HG02759 (cell line): ENCODE measurements around the gene SEMA3C.

ENCODE experiments used
- ATAC-seq: cut with Tn5 transposase; IDR thresholded peaks from one replicate; pipeline ENCODE4 v1.9.1; 2021; ENCODE audit warnings: mild to moderate bottlenecking, moderate library complexity; ENCODE audit not compliant: unreplicated experiment

SEMA3C gene

DNA sequence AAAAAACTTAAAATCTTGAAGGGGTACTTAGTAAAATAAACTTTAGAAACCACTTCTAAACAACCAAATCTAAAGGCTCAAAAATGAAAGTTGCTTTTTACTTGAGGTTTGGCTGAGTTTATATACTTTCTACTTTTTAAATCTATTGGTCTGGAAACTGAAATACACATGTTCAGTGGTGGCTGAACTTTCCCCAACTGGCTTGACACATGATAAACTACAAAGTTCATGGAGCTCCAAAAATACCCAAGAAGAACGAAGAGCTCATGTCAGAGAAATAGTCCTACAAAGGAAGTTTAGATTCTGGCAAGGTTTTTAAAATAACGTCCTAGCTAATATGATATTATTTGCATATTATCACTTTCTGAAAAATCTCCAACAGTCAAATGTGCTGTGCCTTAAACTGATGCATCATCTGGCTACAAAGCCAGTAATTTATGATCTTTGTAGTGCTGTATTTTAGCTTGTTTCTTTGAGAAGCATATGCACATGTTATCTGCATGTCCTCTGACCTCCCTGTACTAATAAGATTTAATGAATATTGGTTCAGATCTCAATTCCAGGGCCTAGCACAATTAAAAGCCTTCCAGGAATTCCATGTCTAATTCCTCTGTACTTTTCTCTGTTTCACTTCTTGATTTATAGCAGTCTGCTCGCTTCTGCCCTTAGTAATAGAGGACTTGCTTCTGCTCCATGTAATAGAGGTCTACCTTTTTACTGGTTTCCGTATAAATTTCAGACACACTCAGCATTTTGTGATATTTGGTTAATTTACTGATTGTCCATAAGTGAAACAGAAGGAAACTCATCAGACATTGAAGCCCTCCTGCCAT is 28.2 kb downstream of the SEMA3C start:
- ATAC-seq, result no peak

DNA sequence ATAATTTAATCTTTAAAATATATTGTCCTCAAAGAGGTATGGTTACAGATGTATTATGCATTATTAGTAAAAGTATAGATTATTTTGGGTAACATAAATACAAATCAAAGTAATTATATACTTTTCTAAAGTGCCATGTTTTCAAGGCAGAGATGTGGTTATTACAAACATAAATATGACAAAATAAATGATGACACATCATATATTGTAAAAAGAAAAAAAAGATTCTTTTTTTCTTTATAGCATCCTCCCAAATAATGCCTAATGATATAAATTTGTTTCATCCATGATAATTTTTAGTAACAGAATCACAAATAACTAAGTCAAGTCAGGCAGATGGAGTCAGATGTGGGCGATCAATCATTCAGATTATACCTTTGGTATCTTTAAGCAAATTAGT is 29.3 kb downstream of the SEMA3C start:
- no peak for ATAC-seq

DNA sequence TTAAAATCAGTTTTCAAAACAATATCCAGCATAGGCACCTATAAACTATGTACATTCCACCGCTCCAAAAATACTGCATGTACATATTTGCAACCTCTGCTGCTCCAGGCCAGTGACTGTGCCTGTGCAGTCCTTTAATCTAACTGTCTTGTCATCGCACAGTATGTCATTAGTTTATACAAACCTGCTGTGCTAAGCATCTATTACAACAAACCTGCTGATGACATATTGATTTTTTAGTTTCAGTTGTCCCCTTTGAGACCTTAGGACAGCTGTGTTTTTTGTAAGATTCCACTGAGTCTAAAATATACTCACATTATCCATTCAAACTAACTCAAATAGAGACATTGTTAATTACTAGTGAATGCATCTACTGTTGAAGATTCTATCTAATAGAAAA is 33.1 kb downstream of the SEMA3C start:
- no peak for ATAC-seq

DNA sequence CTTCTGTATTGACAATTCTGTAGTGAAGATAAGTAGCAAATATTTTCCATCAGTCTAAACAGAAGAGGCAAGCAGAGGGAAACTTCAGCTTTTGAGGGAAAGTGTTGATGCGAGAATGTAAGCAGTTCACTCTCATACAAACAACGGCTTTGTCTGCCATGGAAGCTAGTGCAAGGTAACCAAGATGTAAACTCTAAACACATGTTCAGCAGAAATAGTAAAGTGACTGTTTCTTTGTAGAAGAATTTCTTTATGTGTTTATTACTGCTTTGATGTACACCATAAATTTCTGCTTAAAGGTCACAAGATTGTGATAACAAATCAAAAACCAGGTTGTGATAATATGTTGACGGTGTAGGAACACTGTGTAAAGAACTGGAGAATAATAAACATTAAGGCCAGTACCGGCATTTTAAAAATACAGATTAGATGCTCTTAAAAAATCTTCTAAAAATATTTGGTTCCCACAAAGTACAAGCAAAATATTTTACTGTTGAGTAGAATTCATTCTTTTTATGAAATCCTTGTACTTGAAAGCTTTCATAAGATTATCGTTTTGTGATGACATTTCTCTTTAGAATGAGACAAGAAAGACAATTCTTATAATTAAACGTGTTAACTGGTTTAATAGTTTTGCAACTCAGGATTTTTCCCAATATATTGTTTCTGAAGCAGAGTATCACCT is 34.2 kb downstream of the SEMA3C start:
- no peak for ATAC-seq

GRCh38 chr7:80883154-80884025 is 35.5 kb downstream of the SEMA3C start:
- ATAC-seq, result no peak

GRCh38 chr7:80882213-80882801 is 36.5 kb downstream of the SEMA3C start:
- no peak for ATAC-seq

DNA sequence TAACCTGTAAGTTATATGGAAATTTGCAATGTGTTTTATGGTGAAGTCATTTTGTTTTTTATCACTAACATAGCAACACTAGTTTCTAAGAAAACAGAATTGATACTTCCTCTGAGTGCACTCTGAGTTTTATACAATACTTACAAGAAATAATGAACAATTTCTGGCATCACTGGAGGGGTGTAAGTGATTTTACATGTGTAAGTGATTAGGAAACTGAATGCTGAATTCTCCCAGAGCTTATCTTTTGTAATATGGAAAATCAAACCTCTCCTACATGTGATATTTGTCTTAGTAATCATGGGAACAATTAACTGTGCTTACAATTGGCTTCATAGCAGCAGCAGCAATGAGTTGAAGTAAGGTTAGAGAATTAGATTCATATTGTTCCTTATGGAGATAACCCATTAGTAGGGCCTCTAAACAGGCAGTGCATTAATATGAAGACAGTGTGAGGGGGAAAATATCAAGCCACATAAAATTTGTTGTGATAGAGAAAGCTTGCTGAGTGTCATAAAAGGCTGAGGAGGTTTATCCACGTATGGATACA is 37.4 kb downstream of the SEMA3C start:
- ATAC-seq, result no peak

DNA sequence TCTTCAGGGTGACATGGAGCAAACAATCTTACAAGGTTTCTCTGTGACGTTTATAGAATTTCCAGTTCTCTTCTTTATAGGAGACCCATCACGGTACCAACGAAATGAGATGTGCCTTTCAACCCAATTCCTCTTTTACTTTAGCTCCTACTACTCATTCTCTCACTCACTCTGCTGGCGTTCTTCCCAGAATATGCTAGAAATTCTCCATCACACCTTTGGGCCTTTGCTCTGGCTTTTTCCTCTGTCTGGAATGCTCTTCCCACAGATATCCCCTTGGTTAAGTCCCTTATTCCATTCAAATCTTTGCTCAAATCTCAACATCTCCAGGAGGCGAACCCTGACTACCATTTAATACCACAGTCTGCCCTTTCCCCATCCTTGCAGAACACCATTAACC is 39.0 kb downstream of the SEMA3C start:
- no peak for ATAC-seq

- no peak for ATAC-seq
Measured at GRCh38 chr7:80876894-80877414, 41.9 kb downstream of the SEMA3C start.

DNA sequence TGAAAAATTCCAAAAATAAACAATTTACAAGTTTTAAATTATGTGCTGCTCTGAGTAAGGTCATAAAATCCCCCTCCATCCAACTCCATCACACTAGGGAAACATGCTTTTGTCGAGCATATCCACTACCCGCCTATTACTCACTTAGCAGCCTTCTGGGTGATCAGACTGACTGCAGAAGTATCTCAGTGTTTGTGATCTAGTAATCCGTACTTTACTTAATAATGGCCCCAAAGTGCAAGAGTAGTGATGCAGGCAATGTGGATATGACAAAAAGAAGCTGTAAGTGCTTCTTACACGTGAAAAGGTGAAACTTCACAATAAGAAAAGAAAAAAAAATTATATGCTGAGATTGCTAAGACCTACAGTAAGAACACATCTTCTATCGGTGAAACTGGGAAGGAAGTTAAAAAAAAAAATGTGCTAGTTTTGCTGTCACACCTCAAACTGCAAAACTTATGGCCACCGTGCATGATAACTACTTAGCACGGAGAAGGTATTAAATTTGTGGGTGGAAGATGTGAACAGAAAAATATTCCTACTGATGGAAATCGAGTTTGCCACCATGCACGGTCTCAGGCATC is 43.2 kb downstream of the SEMA3C start:
- no peak for ATAC-seq

- ATAC-seq, result no peak
Measured at GRCh38 chr7:80873140-80873539, 45.7 kb downstream of the SEMA3C start.

DNA sequence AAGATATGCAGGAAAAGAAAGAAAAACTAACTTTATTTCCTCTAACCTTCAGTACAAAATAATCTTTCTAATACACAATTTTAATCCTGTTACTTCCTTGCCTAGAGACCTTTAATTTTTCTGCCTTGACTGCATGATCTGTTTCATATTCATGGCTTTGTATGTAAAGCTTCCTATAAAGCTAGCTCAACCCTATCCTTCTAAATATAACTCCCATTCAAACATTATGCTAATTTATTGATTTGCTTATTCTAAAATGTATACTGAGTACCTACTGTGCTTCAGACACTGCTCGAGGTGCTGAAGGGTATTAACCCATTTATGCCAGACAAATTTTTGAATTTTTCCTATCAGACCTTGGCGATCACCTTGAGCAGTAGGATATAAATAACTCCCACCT is 47.6 kb downstream of the SEMA3C start:
- no peak for ATAC-seq

DNA sequence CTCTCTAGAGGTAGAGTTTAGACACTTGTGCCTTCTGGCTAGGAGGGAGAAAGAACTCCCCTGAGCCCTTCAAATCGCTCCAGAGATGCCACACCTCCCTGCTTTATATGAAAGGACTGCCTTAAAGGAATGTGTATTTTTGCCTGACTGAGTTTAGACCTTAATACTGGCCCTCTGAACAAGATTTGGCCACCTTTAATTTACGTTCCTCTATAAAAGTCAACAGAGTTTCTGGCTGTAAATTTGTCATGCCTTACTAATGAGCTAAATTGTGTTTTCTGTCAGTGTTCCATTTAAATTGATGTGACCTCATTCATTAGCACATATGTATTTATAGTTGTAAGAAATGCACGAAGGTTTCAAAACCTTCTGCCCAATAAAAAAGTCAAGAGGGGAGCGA is 48.0 kb downstream of the SEMA3C start:
- ATAC-seq, result no peak

- ATAC-seq, result no peak
Measured at GRCh38 chr7:80869821-80870751, 48.8 kb downstream of the SEMA3C start.

- ATAC-seq, result no peak
Measured at GRCh38 chr7:80869106-80869784, 49.6 kb downstream of the SEMA3C start.

DNA sequence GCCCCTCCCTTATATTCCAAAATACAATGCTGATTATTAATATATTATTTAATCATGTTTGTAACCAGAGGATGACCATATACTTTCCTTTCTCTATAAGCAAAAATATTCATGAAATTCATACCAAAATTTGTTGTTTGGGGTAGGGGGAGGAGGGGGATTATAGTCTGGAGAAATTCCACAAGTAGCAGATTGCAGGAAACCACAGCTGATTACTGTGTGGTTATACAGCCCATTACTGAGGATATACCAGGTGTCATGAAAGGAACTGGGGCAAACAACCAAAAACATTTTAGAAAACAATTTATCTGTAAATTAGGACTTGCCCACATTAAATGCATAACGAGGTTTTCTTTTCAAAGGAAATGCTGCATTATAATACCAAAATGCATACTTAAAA is 50.3 kb downstream of the SEMA3C start:
- no peak for ATAC-seq

- ATAC-seq, result no peak
Measured at GRCh38 chr7:80860554-80860953, 58.3 kb downstream of the SEMA3C start.

DNA sequence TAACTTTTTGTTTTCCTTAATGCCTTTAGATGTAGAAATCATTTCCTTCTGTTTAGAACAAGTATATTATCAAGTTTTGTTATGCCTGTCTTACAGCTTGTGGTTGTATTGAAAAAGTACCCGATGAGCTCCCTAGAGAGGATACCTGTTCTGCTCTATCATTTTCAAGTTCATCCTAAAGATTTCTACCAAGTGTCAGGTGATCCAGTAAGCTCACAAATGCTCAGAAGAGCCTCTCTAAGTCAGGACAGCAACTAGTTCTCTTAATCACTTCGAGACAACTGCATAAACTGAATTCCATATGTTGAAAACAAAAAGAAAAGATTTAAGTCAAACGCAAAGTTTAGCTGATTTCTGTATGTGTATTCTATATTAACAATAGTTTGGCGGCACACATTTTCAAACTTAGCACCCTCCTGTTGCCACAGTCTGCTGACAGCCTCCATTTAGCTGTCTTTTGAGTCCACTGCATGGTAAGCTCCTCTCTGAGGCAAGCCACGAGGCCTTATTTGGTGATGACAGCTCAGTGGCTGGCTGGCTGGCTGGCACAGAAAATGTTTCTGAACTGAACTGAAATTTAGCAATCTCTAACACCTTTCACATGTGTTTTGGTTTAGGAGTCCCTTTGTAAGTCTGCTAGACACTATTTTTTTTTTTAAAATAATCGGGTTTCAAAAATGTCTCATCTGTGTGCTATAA is 59.4 kb downstream of the SEMA3C start:
- no peak for ATAC-seq
